Lower leg skin (tissue), 4 donors: ENCODE measurements around the gene SLC2A6. TPM values are rescaled to one million over a fixed set of nuclear protein-coding genes. Genes with fewer than 3 reads are reported as not detected.

Experiments used
- DNase-seq, 2 donors: peaks; one replicate each; pipeline ENCODE4 v3.0.0-alpha.2; 2019; ENCODE audit warnings: low spot score in 2 of 2
- H3K4me3 ChIP-seq: fragments of 200-600 bp; sonication (generic); 2 replicates; pipeline ENCODE4 v1.5.1; 2017; ENCODE audit warnings: mild to moderate bottlenecking, low read depth; ENCODE audit not compliant: poor library complexity, severe bottlenecking
- CTCF ChIP-seq, 3 donors: fragments of 450-650 bp; IDR thresholded peaks; one replicate each; pipeline ENCODE4 v1.5.1; 2016; ENCODE audit warnings: antibody characterized with exemption in 3 of 3, mild to moderate bottlenecking in 3 of 3, moderate library complexity in 2 of 3
- POLR2A ChIP-seq, 2 donors: fragments of 450-650 bp; IDR thresholded peaks; one replicate each; pipeline ENCODE4 v1.6.1; 2016 to 2017; ENCODE audit warnings: antibody characterized with exemption in 2 of 2, mild to moderate bottlenecking in 1 of 2, moderate library complexity in 1 of 2
- WGBS, 2 donors: methylation state at CpG; one replicate each; pipeline ENCODE4 v1.1.5; 2018; 5-methylcytosine and 5-hydroxymethylcytosine counted together
- intact Hi-C: fragments of 100-400 bp; cut with DNase I; formaldehyde crosslinking; loops from one replicate; pipeline ENCODE4 v1.15.0; 2023; ENCODE audit warnings: low total_unique reads
- total RNA-seq, 4 donors: library from RNA; depleted of rRNA; stranded (reverse); fragments of >200 nt; gene quantifications; one replicate each; pipeline ENCODE4 v1.1.0, GENCODE V29; 2016

SLC2A6 gene
- total RNA-seq, 4 donors from 2014 or later: 0.54 to 1.0 TPM; not detected in 2

- no peak for TF ChIP-seq CTCF (IDR thresholded peaks at IDR 0.05)
- TF ChIP-seq POLR2A (IDR thresholded peaks at IDR 0.05): no peak
- DNase-seq: no peak
- H3K4me3 ChIP-seq: no peak overlapping the region
- WGBS, 2 donors: 76 to 91% methylated on average over 7 to 9 of the region's 9 CpGs
- intact Hi-C loops: no loop called here
Observed at GRCh38 chr9:133516961-133517350, 38.1 kb upstream of the SLC2A6 start.

- TF ChIP-seq POLR2A (IDR thresholded peaks at IDR 0.05): no peak
- no peak for TF ChIP-seq CTCF (IDR thresholded peaks at IDR 0.05)
- intact Hi-C loops: no loop called here
- H3K4me3 ChIP-seq: no peak overlapping the region
- WGBS, 2 donors: 76 to 77% methylated on average over 11 of the region's 11 CpGs
- DNase-seq: no peak
Observed at GRCh38 chr9:133516256-133516960, 37.5 kb upstream of the SLC2A6 start.

- 92 to 93% methylated on average over 16 to 17 of the region's 17 CpGs for WGBS, 2 donors
- no peak overlapping the region for H3K4me3 ChIP-seq
- intact Hi-C loops: no loop called here
- no peak for DNase-seq
- TF ChIP-seq CTCF (IDR thresholded peaks at IDR 0.05): no peak
- TF ChIP-seq POLR2A (IDR thresholded peaks at IDR 0.05): no peak
Observed at GRCh38 chr9:133515615-133516255, 36.8 kb upstream of the SLC2A6 start.

GRCh38 chr9:133515240-133515610 is 36.3 kb upstream of the SLC2A6 start:
- DNase-seq: no peak
- WGBS, 2 donors: 86 to 94% methylated on average over 6 to 10 of the region's 10 CpGs
- intact Hi-C loops: no loop called here
- no peak overlapping the region for H3K4me3 ChIP-seq
- TF ChIP-seq CTCF (IDR thresholded peaks at IDR 0.05): no peak
- no peak for TF ChIP-seq POLR2A (IDR thresholded peaks at IDR 0.05)

GRCh38 chr9:133514460-133515239 is 35.8 kb upstream of the SLC2A6 start:
- H3K4me3 ChIP-seq: no peak overlapping the region
- no peak for TF ChIP-seq CTCF (IDR thresholded peaks at IDR 0.05)
- WGBS, 2 donors: 40 to 42% methylated on average over 13 of the region's 14 CpGs
- intact Hi-C loops: no loop called here
- DNase-seq: no peak
